Activated gamma-delta T cell treated with anti-CD3 and anti-CD28 coated beads, Interleukin-2, amount 50 U/mL, for 16 hours (primary cell): ENCODE results near the gene RING1.
A peak's percentile ranks its signal among the peaks of the same experiment; 100 is the strongest.

Source experiments
- DNase-seq: peaks from one replicate; pipeline ENCODE4 v3.0.0-alpha.2; 2020; ENCODE audit warnings: low read depth

RING1 gene

DNA sequence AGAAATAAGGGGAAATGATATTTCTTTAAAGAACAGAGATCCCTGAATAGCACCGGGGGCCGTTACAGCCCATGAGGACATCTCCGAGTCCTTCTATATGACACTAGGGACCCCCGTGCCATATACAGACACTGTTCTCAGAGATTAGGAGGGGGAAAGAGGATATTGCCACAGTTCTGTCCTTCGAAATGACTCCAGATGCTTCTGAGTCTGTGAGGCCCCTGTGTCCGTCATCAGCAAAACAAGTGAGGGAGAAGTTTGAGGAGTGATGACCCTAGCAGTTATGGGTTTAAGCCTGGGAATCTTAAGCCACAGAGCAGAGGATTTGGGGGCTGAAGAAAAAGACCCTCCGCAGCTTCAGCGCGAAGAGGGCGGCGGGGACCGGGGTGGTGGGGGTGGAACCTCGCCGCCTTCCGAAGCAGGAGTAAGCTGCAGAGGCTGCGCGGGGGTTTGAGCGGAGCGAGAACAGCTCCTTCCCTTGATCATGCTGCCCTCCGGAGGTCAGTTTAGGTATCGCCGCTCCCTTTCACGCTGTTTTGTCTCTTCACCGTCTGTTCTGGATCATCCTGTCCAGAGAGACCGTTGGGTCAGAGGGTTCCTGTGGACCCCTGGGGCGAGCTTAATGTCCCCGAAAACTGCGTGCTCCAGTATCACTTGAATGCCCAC, 39.8 kb downstream of the RING1 start:
- peak; percentile 90 for DNase-seq

- no peak for DNase-seq
These were observed 40.3 kb downstream of the RING1 start for GRCh38 chr6:33248643-33248931.

GRCh38 chr6:33248932-33249731, 40.8 kb downstream of the RING1 start:
- peak; percentile 90 for DNase-seq

- DNase-seq, result no peak
These were observed 41.7 kb downstream of the RING1 start for GRCh38 chr6:33249732-33250630.

DNA sequence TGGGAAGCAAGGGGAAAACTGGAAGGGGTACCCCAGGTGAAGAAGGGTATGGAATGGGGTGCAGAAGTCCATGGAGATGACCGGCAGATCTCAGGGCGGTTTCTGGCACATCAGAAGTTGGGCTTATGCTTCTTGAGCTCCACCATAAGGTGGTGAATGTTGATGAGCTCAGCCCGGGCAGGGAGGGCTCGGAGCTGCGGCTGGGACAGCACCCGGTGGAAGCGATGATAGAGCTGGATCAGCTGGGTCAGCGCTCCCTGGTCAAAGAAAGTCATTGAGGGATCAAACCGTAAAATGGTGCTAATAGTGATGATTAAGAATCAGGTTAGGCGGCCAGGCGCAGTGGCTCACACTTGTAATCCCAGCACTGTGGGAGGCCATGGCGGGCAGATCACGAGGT, 42.4 kb downstream of the RING1 start:
- DNase-seq, result no peak

DNA sequence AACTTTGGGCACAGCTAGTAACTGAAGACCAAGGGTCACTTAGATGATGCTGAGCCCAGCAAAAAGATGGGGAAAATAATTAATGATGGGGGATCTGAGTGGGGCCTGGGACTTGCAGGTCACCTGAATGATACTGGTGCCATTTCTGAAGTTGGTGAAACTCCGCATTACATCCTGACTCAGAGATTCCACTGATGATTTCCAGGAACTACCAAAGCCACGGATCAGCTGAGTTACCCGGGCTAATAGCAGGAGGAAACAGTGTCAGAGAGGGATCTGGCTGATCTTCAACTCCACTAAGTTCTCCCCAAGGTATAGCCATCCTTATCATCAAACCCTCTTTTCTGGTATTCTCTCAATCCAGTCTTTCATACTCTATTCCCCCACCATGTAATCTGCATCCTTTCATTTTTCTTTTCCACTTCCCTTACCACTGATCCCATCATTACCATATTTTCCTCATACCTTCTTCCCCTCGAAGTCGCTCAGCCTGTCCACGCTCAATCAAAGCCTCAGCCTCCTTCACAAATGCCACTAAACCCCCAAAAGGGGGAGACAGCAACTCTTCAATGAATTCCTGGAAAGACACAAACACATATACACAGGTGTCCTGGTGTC, 43.2 kb downstream of the RING1 start:
- no peak for DNase-seq

- DNase-seq, result no peak
These were observed 44.5 kb downstream of the RING1 start for GRCh38 chr6:33252759-33253158.

GRCh38 chr6:33254591-33254990, 46.3 kb downstream of the RING1 start:
- no peak for DNase-seq

- no peak for DNase-seq
These were observed 50.7 kb downstream of the RING1 start for GRCh38 chr6:33259032-33259431.
